ENCODE data around the gene ZSWIM9.

GRCh38 chr19:48194041-48194843 lies 23.8 kb downstream of the ZSWIM9 start:
- TF ChIP-seq EZH2phosphoT487 (IDR thresholded peaks at IDR 0.05) (no peak), CTCF (IDR thresholded peaks at IDR 0.05) (peak; percentile 64)
